HL-60 (cell line): ENCODE results near the gene FREM1.

Source experiments
- GABPA ChIP-seq: IDR thresholded peaks from 2 replicates; pipeline ENCODE4 v1.6.1; 2012; ENCODE audit warnings: low read depth
- POLR2AphosphoS5 ChIP-seq: IDR thresholded peaks from 2 replicates; pipeline ENCODE4 v1.6.1; 2012; ENCODE audit warnings: low read depth
- SPI1 ChIP-seq: IDR thresholded peaks from 2 replicates; pipeline ENCODE4 v1.6.1; 2012; ENCODE audit warnings: low read depth, mild to moderate bottlenecking, borderline replicate concordance
- TF ChIP-seq, protein P1 (sequence below): IDR thresholded peaks from one replicate; pipeline ENCODE4 v1.5.1; 2011; ENCODE audit warnings: low read length, control low read depth, inconsistent platforms; ENCODE audit not compliant: insufficient read depth
- TF ChIP-seq, protein P2 (sequence below): IDR thresholded peaks from 2 replicates; pipeline ENCODE4 v1.6.1; 2012; ENCODE audit warnings: low read depth; ENCODE audit not compliant: insufficient replicate concordance

DNA sequence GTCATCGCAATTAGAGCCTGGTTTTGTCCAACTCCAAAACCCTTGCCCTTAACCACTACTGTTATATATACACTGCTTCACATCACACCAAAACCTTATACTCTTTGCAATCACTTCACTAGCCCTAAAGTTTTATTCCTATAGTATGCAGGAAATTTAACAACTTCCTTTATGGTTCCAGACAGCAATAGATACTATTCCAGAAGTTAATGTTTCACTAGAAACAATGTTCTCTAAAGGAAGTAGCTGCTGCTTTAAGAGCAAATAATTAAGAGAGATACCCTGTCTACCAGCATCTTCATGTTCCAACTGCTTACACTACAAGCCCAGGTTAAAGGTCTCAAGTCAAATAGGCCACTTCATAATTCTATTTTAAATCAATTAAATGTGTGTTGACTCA lies 22.0 kb downstream of the FREM1 start:
- TF ChIP-seq, protein P1, sequence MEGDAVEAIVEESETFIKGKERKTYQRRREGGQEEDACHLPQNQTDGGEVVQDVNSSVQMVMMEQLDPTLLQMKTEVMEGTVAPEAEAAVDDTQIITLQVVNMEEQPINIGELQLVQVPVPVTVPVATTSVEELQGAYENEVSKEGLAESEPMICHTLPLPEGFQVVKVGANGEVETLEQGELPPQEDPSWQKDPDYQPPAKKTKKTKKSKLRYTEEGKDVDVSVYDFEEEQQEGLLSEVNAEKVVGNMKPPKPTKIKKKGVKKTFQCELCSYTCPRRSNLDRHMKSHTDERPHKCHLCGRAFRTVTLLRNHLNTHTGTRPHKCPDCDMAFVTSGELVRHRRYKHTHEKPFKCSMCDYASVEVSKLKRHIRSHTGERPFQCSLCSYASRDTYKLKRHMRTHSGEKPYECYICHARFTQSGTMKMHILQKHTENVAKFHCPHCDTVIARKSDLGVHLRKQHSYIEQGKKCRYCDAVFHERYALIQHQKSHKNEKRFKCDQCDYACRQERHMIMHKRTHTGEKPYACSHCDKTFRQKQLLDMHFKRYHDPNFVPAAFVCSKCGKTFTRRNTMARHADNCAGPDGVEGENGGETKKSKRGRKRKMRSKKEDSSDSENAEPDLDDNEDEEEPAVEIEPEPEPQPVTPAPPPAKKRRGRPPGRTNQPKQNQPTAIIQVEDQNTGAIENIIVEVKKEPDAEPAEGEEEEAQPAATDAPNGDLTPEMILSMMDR, result no peak
- TF ChIP-seq SPI1 (no peak), POLR2AphosphoS5 (no peak), GABPA (no peak)
- TF ChIP-seq, protein P2, sequence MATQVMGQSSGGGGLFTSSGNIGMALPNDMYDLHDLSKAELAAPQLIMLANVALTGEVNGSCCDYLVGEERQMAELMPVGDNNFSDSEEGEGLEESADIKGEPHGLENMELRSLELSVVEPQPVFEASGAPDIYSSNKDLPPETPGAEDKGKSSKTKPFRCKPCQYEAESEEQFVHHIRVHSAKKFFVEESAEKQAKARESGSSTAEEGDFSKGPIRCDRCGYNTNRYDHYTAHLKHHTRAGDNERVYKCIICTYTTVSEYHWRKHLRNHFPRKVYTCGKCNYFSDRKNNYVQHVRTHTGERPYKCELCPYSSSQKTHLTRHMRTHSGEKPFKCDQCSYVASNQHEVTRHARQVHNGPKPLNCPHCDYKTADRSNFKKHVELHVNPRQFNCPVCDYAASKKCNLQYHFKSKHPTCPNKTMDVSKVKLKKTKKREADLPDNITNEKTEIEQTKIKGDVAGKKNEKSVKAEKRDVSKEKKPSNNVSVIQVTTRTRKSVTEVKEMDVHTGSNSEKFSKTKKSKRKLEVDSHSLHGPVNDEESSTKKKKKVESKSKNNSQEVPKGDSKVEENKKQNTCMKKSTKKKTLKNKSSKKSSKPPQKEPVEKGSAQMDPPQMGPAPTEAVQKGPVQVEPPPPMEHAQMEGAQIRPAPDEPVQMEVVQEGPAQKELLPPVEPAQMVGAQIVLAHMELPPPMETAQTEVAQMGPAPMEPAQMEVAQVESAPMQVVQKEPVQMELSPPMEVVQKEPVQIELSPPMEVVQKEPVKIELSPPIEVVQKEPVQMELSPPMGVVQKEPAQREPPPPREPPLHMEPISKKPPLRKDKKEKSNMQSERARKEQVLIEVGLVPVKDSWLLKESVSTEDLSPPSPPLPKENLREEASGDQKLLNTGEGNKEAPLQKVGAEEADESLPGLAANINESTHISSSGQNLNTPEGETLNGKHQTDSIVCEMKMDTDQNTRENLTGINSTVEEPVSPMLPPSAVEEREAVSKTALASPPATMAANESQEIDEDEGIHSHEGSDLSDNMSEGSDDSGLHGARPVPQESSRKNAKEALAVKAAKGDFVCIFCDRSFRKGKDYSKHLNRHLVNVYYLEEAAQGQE, result no peak
